KMS-11 (cell line): ENCODE results near the gene FOXS1.

Experiments used
- H2AFZ ChIP-seq: fragments of 200-600 bp; sonication (generic); 2 replicates; pipeline ENCODE4 v1.6.1; 2016; ENCODE audit warnings: antibody characterized with exemption, mixed run types, low read depth
- H3K27ac ChIP-seq: fragments of 200-600 bp; sonication (generic); 2 replicates; pipeline ENCODE4 v1.6.1; 2016; ENCODE audit warnings: mild to moderate bottlenecking, mixed run types
- H3K27me3 ChIP-seq: fragments of 200-600 bp; sonication (generic); 2 replicates; pipeline ENCODE4 v1.6.1; 2017; ENCODE audit warnings: mild to moderate bottlenecking, low read depth, mixed run types, moderate library complexity; ENCODE audit not compliant: insufficient read depth
- H3K36me3 ChIP-seq: fragments of 200-600 bp; sonication (generic); 2 replicates; pipeline ENCODE4 v1.6.1; 2017; ENCODE audit warnings: mild to moderate bottlenecking, mixed run types; ENCODE audit not compliant: insufficient read depth
- H3K4me1 ChIP-seq: fragments of 200-600 bp; sonication (generic); 2 replicates; pipeline ENCODE4 v1.6.1; 2016; ENCODE audit warnings: mild to moderate bottlenecking, low read depth, mixed run types; ENCODE audit not compliant: poor library complexity, severe bottlenecking
- H3K4me2 ChIP-seq: fragments of 200-600 bp; sonication (generic); 2 replicates; pipeline ENCODE4 v1.7.0; 2016; ENCODE audit warnings: mild to moderate bottlenecking, mixed run types
- H3K4me3 ChIP-seq: fragments of 200-600 bp; sonication (generic); IDR thresholded peaks from 2 replicates; pipeline ENCODE4 v1.6.1; 2017; ENCODE audit warnings: low read depth, low read length, mixed read lengths; ENCODE audit not compliant: insufficient read depth
- H3K79me2 ChIP-seq: fragments of 200-600 bp; sonication (generic); 2 replicates; pipeline ENCODE4 v1.6.1; 2016; ENCODE audit warnings: low read depth, mixed run types; ENCODE audit not compliant: insufficient read depth
- H3K9ac ChIP-seq: fragments of 200-600 bp; sonication (generic); 2 replicates; pipeline ENCODE4 v1.6.1; 2016; ENCODE audit warnings: mild to moderate bottlenecking, mixed run types
- H4K20me1 ChIP-seq: fragments of 200-600 bp; sonication (generic); 2 replicates; pipeline ENCODE4 v1.6.1; 2016; ENCODE audit warnings: mild to moderate bottlenecking, mixed run types; ENCODE audit not compliant: insufficient read depth
- CTCF ChIP-seq: fragments of 200-600 bp; sonication (generic); conservative IDR thresholded peaks from 2 replicates; pipeline ENCODE4 v1.6.1; 2017; ENCODE audit warnings: low read depth, mild to moderate bottlenecking, antibody characterized with exemption, low read length, moderate library complexity, mixed read lengths

Gene FOXS1

DNA sequence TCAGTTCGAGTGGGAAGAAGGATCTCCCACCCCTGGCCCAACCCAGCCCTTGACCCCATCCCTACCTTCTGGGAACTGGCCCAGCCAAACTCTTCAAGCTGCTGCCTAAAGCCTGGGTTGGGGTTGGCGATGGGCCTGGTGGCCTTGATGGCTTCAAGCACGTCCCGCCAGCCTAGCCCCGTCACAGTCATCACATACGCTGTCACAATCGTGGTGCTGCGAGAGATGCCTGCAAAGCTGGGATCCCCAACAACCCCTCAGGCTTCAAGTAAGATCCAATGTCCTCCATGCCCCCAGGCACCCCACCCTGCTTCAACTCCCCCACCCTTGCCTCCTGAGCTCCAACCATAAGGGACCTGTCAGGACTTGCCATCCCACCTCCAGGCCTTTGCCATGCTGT lies 17.1 kb upstream of the FOXS1 start:
- no peak overlapping the region for H2AFZ ChIP-seq
- no peak overlapping the region for H3K4me3 ChIP-seq

GRCh38 chr20:31862157-31862470 lies 16.7 kb upstream of the FOXS1 start:
- no peak overlapping the region for H3K4me3 ChIP-seq
- H4K20me1 ChIP-seq = no peaks in the 10 kb centered on the region
- H3K9ac ChIP-seq = no peak overlapping the region
- H3K27me3 ChIP-seq = peaks cover 54% of the 10 kb centered on the region
- TF ChIP-seq CTCF = no peak
- H3K79me2 ChIP-seq = no peaks in the 10 kb centered on the region
- H3K4me1 ChIP-seq = peaks cover 18% of the 10 kb centered on the region
- H3K27ac ChIP-seq = no peak overlapping the region
- H3K4me2 ChIP-seq = no peak overlapping the region
- H2AFZ ChIP-seq = no peak overlapping the region
- no peaks in the 10 kb centered on the region for H3K36me3 ChIP-seq

More for the DNA sequence above, 17.1 kb upstream of the FOXS1 start:
- TF ChIP-seq CTCF = no peak
- Histone ChIP-seq H3K27ac (no peak overlapping the region), H3K36me3 (no peaks in the 10 kb centered on the region), H3K4me2 (no peak overlapping the region), H4K20me1 (no peaks in the 10 kb centered on the region), H3K9ac (no peak overlapping the region), H3K27me3 (peaks cover 53% of the 10 kb centered on the region), H3K4me1 (peaks cover 18% of the 10 kb centered on the region), H3K79me2 (no peaks in the 10 kb centered on the region)

- no peak overlapping the region for H3K27ac ChIP-seq
Measured at GRCh38 chr20:31861385-31862156, 16.2 kb upstream of the FOXS1 start.

GRCh38 chr20:31861135-31861384 lies 15.7 kb upstream of the FOXS1 start:
- H3K27me3 ChIP-seq = peaks cover 62% of the 10 kb centered on the region
- no peaks in the 10 kb centered on the region for H3K79me2 ChIP-seq
- no peak overlapping the region for H3K4me3 ChIP-seq
- no peak overlapping the region for H3K27ac ChIP-seq
- TF ChIP-seq CTCF = no peak
- H3K36me3 ChIP-seq = no peaks in the 10 kb centered on the region
- H4K20me1 ChIP-seq = no peaks in the 10 kb centered on the region
- H2AFZ ChIP-seq = peak overlapping the region; percentile 89
- peak overlapping the region; percentile 93 for H3K4me2 ChIP-seq
- H3K4me1 ChIP-seq = peaks cover 18% of the 10 kb centered on the region
- no peak overlapping the region for H3K9ac ChIP-seq

More at GRCh38 chr20:31861385-31862156, 16.2 kb upstream of the FOXS1 start:
- Histone ChIP-seq H3K4me3 (no peak overlapping the region), H3K4me1 (peaks cover 18% of the 10 kb centered on the region), H3K79me2 (no peaks in the 10 kb centered on the region), H3K4me2 (peak overlapping the region; percentile 93), H3K27me3 (peaks cover 57% of the 10 kb centered on the region), H3K36me3 (no peaks in the 10 kb centered on the region), H4K20me1 (no peaks in the 10 kb centered on the region), H2AFZ (peak overlapping the region; percentile 89), H3K9ac (no peak overlapping the region)
- TF ChIP-seq CTCF = no peak
